Mucosa of stomach (tissue), 1 donor: ENCODE data around the gene SYNPO2.

Experiments
- H3K27me3 ChIP-seq: one replicate; pipeline ENCODE4 v1.7.0; 2013; ENCODE audit warnings: mild to moderate bottlenecking, low read length; ENCODE audit not compliant: control insufficient read depth, insufficient read depth
- H3K36me3 ChIP-seq: one replicate; pipeline ENCODE4 v1.7.0; 2013; ENCODE audit warnings: low read length; ENCODE audit not compliant: control insufficient read depth, insufficient read depth
- H3K4me1 ChIP-seq: one replicate; pipeline ENCODE4 v1.7.0; 2013; ENCODE audit warnings: mild to moderate bottlenecking, low read length; ENCODE audit not compliant: control insufficient read depth, insufficient read depth
- H3K4me3 ChIP-seq: one replicate; pipeline ENCODE4 v1.7.0; 2013; ENCODE audit warnings: low read length
- H3K9ac ChIP-seq: one replicate; pipeline ENCODE4 v1.7.0; 2013; ENCODE audit warnings: mild to moderate bottlenecking, low read length, moderate library complexity
- H3K9me3 ChIP-seq: one replicate; pipeline ENCODE4 v1.7.0; 2013; ENCODE audit warnings: mild to moderate bottlenecking, low read length, moderate library complexity; ENCODE audit not compliant: control insufficient read depth
- donor health status: Pancreatic carcinoma.

SYNPO2 gene

DNA sequence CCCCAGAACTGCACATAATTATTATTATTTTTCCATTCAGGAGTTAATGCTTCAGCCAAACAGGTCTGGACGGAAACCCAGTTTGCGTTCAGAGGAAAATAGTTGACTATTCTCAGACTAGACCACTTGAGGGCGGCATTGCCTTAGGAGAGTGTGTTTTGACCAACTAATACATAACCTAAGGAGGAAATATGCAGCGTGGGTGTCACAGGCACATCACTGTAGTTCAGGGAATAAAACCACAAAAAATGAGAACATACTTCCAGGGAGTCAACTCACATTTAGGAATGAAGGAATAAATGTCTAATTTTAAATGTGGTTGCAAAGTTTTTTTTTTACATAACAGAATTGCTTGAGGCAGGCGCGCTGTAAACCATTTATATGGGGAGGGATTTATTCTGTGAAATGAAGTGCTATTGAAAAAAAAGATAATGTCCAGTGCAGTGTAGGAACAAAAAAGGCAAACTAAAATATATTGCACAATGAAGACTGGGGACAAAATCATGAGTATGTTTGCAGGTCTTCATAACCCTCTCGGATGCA, 93.3 kb downstream of the SYNPO2 start:
- H3K9me3 ChIP-seq = no peaks in the 10 kb centered on the region
- no peaks in the 10 kb centered on the region for H3K4me1 ChIP-seq
- H3K4me3 ChIP-seq = no peak overlapping the region
- no peaks in the 10 kb centered on the region for H3K36me3 ChIP-seq
- H3K27me3 ChIP-seq = no peaks in the 10 kb centered on the region
- H3K9ac ChIP-seq = peak overlapping the region; percentile 24

DNA sequence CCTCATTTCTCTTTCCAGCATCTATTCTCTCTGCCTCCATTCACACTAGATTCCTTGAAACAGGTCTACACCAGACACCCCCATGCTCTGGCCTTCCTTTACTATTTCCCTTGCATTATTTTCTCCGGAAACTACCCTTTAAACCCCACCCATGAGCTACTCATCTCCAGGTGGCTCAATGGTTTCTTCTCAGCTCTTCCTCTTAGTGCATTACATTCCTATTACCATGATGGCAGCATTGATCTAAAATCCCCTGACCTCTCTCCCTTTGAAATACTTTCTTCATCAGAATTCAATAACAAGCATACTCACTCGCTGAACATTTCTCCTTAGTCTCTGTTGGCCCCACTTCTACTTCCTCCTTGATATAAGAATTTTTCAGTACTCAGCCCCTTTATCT, 94.6 kb downstream of the SYNPO2 start:
- H3K27me3 ChIP-seq = no peaks in the 10 kb centered on the region
- no peak overlapping the region for H3K4me3 ChIP-seq
- no peak overlapping the region for H3K9ac ChIP-seq
- no peaks in the 10 kb centered on the region for H3K4me1 ChIP-seq
- no peaks in the 10 kb centered on the region for H3K36me3 ChIP-seq
- no peaks in the 10 kb centered on the region for H3K9me3 ChIP-seq

DNA sequence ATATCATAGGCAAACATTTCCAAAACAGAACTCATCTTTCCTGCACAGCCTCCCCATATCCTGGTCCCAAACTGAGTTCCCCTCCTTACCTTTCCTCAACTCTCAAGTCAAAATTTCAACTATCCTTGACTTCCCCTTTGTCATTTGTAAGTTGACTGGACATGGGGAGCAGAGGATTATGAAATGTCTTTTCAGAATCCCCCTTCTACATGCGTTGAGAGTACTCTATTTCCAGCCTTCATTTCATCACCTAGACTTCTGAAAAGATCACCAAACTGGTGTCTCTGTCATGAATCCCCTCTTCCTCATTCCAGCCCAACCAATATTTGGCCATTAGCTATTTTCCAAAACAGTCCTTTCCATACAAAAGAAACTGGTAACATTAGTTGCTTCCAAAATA, 95.2 kb downstream of the SYNPO2 start:
- Histone ChIP-seq H3K4me3 (no peak overlapping the region), H3K9me3 (no peaks in the 10 kb centered on the region), H3K9ac (no peak overlapping the region), H3K27me3 (no peaks in the 10 kb centered on the region), H3K36me3 (no peaks in the 10 kb centered on the region), H3K4me1 (no peaks in the 10 kb centered on the region)

DNA sequence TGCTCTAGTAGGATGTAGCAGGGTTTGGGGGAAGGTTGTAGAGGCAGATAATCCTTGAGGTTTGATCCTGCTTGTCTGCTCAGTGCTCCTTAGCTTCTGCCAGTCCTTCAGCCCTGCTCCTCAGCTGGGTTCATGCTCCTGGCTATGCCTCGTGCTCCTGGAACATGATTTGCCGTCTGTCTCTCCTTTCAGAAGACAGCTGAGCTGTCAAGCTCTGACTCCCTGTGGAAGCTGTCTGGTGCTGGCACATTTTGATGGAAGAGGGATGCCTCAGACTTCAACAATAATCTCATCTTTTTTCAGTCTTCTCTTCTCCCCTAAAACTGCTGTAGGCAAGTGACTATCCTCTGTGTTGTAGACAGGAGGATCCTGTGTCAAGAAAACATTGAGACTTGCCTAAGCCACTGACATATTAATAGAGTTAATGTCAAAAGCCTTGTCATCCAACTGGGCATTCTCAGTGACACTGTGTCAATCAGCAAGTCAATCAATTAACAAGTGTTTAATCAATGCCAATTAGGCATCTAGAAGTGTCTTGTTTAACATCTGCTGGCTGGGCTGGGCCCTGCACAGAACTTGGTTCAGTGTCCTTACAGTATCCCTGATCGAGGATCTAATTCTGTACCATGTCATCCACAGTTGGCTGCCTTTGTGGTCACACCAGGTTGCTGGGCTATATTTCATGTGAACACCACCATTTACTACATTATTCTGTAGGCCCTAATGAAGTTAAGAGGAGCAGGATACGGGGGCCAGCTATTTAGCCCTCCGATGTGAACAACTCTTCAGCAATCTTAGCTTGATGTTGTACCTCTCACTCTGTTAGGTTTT, 96.7 kb downstream of the SYNPO2 start:
- Histone ChIP-seq H3K4me3 (no peak overlapping the region), H3K4me1 (no peaks in the 10 kb centered on the region), H3K9me3 (no peaks in the 10 kb centered on the region), H3K9ac (no peak overlapping the region), H3K36me3 (no peaks in the 10 kb centered on the region), H3K27me3 (no peaks in the 10 kb centered on the region)

DNA sequence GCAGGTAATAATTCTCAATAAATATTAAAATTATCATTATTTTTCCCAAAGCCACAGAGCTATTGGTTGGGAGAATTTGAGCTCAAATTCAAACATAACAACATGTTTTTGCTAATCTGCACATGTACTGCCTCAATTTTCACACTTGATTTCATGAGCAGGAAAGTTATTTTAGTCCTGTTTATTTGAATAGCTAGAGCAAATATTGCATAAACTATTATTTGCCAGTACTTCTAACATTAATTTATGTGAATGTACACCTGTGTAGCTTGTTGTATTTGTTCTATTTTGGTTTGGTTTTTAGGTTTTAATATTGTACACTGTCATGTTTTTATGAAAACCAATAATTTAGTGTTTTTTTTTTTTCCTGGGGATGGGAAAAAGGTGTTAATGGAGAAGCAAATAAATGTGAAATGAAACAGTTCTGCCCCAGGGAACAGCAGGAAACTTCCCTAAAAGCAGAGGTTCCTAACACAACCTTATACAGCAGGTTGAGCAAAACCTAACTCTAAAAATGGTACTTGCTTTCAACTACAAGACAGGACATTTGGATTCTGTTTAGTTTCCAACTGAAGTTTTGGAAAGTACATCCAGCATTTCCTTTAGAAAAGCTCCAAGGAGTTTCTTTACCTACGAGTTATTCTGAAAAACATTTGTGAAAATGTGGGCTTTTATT, 99.4 kb downstream of the SYNPO2 start:
- H3K36me3 ChIP-seq = no peaks in the 10 kb centered on the region
- no peak overlapping the region for H3K4me3 ChIP-seq
- no peaks in the 10 kb centered on the region for H3K9me3 ChIP-seq
- no peaks in the 10 kb centered on the region for H3K4me1 ChIP-seq
- no peak overlapping the region for H3K9ac ChIP-seq
- H3K27me3 ChIP-seq = no peaks in the 10 kb centered on the region

DNA sequence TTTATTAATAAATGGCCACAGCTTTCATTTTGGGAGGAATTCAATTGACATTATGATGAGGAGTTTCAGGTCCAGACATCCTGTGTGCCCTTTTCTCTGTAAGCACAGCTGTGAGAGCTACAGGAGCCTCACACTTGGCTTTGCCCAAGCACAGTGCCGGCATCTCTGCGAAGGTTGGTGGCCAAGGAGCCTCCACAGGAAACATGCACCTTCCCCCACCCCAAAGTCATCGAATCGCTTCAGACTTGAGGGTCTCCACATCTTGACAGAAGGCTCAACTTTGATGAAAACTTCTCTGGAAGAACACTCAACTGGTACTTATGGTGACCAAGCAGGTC, 100.0 kb downstream of the SYNPO2 start:
- no peaks in the 10 kb centered on the region for H3K9me3 ChIP-seq
- no peaks in the 10 kb centered on the region for H3K4me1 ChIP-seq
- no peak overlapping the region for H3K4me3 ChIP-seq
- H3K9ac ChIP-seq = no peak overlapping the region
- no peaks in the 10 kb centered on the region for H3K27me3 ChIP-seq
- no peaks in the 10 kb centered on the region for H3K36me3 ChIP-seq

DNA sequence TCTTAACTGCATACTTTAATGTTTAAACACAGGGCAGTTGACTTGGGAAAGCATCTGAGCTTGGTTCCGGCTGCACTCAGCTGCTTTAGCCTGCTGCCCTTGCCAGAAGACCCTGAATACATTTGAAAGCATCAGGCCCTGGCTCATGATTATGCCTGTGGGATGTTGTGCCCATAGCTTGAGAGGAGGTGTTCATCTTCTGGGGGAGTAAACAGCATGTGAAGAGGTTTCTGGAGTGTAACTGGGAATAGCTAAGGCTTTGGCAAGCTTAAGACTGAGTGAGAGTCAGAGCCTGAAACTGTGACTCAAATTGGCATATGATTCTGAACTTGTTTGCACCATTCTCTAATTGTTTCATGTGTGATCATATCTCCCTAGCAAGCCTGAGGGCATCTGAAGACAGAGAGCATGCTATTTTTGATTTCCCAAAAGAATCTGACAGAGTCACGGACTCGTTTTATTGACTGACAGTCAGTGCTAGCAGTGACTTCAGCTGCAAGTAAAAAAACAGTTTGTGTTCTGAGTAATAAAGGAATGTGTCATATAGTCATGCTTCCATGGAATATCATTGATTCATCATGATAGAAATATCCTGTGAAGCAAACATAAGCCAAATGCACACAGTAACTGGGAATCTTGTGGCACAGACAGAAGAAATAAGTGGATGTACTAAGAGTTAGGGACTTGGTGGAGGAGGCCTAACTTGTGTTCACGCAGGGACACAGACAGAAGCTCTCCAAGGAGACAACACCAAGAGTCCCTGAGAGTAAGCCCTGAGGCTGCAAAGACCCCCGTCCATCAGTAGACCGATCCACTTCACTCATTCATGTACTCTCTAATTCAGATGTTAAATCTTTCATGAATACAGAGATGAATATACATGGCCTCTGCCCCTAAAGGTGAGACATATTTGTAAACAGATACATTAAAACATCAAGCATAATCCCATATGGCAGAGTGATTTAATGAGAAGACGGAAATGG, 100.7 kb downstream of the SYNPO2 start:
- Histone ChIP-seq H3K27me3 (no peaks in the 10 kb centered on the region), H3K4me3 (no peak overlapping the region), H3K9me3 (no peaks in the 10 kb centered on the region), H3K36me3 (no peaks in the 10 kb centered on the region), H3K9ac (no peak overlapping the region), H3K4me1 (no peaks in the 10 kb centered on the region)

DNA sequence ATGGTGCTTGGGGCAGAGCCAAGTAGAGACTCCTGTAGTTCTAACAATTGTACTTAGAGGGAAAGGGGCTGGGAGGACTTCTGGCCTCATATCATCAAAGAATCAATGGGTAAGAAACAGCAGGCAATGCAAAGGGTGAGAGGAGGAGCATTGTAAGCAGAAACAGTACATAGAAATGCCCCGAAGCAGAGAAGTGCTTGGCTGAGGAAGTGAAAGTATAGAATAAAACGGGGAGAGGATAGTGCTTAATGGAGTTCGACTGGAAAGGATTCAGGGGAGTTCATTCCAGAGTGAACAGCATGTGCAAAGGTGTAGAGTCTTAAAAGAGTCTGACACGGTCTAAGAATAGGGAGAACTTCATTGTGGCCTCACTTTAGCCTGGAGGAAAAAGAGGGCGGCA, 103.0 kb downstream of the SYNPO2 start:
- Histone ChIP-seq H3K36me3 (no peaks in the 10 kb centered on the region), H3K9ac (no peak overlapping the region), H3K27me3 (no peaks in the 10 kb centered on the region), H3K4me3 (no peak overlapping the region), H3K4me1 (no peaks in the 10 kb centered on the region), H3K9me3 (no peaks in the 10 kb centered on the region)

DNA sequence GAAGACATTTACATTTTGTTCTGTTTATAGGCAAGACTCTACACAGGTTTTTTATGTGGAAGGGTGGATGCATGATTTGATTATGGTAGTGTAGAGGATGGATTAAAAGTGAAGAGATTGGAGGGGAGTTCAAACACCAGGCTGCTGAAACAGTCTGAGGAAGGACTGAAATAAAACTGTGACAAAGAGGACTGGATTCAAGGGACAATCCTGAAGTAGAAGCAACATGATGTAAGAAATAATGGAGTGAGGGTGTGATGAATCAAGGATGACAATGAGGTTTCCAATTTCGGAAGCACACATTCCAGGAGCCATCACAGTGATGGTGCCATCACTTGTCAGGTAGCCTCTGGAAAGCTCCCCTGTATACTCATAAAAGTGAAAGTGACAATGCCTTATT, 103.5 kb downstream of the SYNPO2 start:
- Histone ChIP-seq H3K9me3 (no peaks in the 10 kb centered on the region), H3K36me3 (no peaks in the 10 kb centered on the region), H3K9ac (no peak overlapping the region), H3K4me3 (no peak overlapping the region), H3K4me1 (no peaks in the 10 kb centered on the region), H3K27me3 (no peaks in the 10 kb centered on the region)

DNA sequence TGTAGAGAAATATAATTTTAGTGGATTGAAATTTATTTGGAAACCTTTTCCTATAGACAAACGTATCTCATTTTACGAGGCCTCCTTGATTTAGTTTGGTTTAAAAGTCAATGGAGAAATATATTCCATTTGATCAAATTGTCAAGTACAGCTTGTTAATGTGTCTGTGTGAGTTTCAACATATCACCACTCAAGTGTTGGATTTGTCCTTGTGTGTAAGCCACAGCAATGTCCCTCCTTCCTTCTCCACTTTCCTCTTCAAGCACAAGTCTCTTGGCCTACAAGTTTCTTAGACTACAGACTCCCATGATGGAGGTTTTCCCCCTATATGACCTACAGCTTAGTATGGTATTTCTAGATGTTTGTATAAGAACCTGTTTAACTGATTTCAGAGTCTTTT, 104.7 kb downstream of the SYNPO2 start:
- H3K9ac ChIP-seq = no peak overlapping the region

DNA sequence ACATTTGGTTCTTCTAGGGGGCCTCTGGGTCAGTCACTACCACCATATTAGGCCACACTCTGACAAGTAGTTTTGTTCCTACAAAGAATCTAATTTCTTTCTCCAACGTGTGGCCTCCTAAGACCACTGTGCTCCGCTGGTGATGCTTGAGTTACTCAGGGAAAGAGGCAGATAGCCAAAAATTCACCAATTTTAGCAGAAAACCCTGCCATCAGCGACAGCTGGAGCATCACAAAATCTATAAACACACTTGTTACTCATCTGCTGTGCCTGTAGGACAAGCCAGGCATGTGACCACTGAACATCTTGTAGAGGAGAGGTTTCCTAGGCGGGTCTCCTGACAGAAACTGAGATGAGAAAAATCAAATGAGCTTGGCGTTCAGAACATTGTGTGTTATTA, 105.4 kb downstream of the SYNPO2 start:
- no peaks in the 10 kb centered on the region for H3K9me3 ChIP-seq
- no peaks in the 10 kb centered on the region for H3K27me3 ChIP-seq
- no peaks in the 10 kb centered on the region for H3K36me3 ChIP-seq
- H3K4me3 ChIP-seq = no peak overlapping the region
- no peak overlapping the region for H3K9ac ChIP-seq
- no peaks in the 10 kb centered on the region for H3K4me1 ChIP-seq

More for the DNA sequence above, 104.7 kb downstream of the SYNPO2 start:
- no peaks in the 10 kb centered on the region for H3K4me1 ChIP-seq
- H3K27me3 ChIP-seq = no peaks in the 10 kb centered on the region
- no peaks in the 10 kb centered on the region for H3K36me3 ChIP-seq
- no peaks in the 10 kb centered on the region for H3K9me3 ChIP-seq
- H3K4me3 ChIP-seq = no peak overlapping the region
